NCI-H1930 (cell line): ENCODE results near the gene VPS8.

Experiments used
- DNase-seq, 2 experiments: peaks; one replicate each; lab custom pipeline; 2025; lab: John Stamatoyannopoulos, UW

VPS8 gene

DNA sequence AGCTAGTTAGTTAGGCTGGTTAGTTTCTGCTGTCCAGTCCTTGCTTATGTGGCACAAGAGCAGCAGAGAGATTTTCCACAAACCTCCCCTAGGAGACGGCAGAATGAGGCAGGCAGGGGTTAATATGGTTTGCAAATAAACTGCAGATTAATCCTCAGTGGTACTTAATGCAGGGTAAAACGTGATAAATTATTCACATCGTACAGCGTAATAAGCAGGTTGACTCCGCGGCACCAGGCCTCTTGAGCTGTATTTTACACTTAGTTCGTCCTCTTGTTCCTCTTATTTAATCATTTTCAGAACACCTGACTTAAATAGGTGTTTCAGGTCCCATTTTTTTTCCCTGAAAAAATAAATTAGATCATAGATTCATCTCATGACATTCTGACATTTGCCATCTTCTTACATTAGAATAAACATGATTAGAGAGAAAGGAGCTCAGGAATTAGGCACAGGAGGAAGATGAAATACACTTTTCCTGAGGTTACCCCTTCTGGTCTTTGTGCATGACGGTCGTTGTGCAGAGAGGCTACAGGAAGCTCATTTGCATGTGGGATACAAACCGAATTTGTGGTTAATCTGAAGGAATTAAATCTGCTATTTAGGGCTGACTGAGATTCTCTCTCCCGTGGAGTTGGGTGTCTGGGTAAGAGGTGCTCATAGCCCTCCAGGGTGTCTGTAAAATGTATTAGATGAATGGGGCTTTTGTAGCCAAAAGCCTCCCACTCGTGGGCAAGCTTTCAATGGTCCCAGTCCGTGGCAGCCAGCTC lies 27.1 kb upstream of the VPS8 start:
- no peak for DNase-seq

DNA sequence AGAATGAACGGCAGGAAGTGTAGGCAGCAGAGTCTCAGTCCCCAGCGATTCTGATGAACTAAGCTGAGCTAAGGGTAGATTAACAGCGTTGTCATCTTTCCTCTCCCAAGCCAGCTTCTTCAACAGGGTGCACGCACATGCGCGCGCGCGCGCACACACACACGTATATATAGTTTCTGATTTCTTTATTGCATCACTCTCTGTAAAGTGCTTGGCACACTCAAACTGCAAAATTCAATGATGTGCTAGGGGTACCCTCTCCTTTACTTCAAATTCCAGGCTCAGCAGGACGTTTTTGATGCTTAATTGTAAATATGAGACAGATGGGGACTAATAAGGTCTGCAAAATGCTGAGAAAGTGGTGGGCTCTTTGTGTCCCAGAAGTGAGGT lies 26.1 kb upstream of the VPS8 start:
- DNase-seq, result no peak

DNA sequence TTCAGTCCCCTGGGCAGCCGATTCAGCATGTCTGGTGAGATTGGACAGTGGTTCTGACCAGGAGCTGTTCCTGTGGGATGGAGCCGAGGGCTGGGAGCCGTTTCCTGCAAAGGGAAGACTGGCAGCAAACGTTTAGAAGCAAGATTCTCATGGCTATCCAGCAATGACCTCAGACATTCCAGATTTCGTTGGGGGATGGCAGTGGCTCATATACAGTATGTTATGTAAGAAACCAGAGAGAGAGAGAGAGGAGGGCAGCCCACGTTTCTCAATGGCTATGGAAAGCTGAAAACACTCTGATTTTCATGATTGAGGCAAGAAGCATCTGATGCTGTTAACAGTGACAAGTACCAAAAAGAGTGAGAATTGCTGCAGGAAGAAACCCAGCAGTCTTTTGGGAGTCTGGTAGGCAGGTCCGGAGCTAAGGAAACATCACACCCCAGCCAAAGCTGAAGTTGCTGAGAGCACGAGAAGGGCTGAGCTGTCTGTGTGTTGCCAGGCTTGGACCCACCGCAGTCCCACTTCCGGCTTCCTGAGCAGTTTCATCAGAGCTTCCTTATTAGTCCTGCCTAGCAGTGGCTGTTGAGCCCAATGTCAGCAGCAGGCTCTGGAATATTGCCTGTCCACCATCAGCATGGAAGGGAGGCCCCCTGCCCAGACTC lies 25.6 kb upstream of the VPS8 start:
- no peak for DNase-seq

DNA sequence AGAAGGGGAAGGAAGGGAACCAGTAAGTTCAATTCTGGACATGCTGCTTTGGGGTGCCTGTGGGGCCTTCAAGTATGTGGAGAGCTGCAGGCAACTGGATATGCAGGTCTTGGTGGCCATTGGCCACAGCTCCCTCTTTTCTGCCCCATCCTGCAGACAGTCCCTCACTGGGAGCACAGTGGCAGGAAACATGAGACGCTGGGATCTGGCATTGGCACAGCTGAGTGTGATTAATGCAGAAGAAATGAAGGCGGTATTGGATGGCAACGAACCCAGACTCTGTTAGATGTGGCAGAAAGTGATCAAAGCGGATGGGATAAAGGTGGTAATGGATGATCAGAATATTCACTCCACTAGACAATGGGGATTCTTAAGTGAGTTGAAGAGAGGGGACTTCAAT lies 23.2 kb upstream of the VPS8 start:
- DNase-seq, result no peak

DNA sequence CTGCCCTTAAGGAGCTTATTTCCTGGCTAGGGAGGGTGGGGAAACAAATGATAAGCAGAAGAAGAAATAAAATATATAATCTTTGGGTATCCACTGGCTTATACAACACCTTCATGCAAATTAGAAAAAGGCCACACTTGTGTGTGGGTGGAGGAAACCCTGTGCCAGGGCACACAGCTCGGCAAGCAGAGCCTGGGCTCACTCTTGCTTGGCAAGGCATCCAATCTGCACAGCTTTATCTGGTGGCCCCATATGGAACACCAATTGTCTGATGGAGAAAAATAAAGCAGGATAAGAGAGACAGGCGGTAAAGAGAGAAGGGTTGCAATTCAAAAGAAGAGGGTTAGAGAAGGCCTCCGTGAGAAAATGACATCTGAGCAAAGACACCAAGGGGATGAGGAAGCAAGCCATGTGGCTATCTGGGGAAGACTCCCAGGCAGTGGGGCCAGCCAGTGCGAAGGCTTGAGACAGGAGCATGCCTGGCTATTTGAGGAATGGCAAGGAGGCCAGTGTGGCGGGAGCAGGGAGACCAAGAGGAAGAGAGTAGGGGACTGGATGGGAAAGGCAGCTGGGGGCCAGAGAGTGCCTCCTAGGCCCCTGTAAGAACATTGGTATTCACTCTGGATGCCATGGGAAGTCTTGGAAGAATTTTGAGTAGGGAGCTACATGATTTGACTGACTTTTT lies 22.5 kb upstream of the VPS8 start:
- DNase-seq, result no peak

DNA sequence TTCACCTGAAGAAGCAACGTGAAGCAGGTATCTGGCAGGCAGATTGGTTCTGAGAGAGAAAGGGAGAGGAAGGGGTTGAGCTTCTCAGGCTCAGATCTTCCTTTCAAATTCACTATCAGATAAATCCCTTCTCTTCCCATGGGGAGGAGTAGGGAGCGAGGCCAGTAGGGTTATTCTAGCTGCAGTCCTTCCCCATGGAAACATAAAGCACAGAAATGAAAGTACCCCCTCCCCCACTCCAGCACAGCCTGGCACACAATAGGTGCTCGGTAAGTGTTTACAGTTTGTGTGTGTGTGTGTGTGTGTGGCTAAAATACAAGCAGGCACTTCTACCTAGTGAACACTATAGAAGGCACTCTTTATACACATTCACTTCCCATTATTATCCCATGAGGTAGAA lies 20.8 kb upstream of the VPS8 start:
- no peak for DNase-seq

DNA sequence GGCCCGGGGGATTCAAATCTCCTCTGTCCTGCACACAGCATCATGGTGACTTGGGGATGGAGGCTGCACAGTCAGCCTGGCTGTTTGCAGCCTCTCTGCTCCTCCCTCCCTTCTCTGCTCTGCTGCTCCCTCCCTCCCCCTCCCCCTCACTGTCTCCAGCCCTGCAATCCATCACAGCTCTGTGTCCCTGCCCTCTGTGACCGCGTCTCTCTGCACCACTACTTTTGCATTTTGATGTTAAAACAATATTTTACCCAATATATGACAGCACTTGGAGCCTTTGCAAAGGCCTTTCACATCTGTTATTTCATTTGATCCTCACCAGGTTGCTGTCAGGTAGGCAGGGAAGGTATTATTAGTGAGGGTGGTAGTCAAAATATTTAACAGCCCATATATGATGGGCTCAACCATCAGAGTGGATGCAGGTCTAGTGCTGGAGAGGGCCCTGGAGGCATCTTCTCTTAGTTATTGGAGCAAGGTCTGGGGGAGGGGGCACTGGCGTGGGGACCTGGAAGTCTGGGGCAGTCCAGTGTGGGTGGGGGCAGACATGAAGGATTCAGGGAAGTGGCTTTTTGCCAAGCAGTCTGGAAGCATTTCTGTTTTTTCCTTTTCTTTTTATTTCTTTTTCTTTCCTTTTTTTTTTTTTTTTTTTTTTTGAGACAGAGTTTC lies 16.3 kb upstream of the VPS8 start:
- no peak for DNase-seq

DNA sequence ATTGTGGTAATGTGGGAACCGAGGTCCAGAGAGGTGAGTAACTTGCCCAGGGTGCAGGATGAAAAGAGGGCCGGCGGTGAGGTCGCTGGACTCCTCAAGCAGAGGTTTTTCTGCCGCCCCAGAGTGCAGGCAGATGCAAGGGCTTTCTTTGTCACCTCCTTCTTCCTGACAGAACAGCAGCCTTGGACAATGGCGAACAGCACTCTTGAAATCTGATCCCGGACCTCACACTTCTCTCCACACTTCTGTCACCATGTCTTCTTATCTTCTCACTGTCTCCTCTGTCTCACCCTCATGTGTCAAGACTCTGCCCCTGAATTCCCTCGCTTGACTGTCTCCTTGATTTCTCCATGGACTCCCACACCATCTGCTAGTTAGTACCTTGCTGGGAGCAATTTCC lies 15.4 kb upstream of the VPS8 start:
- DNase-seq, result no peak

DNA sequence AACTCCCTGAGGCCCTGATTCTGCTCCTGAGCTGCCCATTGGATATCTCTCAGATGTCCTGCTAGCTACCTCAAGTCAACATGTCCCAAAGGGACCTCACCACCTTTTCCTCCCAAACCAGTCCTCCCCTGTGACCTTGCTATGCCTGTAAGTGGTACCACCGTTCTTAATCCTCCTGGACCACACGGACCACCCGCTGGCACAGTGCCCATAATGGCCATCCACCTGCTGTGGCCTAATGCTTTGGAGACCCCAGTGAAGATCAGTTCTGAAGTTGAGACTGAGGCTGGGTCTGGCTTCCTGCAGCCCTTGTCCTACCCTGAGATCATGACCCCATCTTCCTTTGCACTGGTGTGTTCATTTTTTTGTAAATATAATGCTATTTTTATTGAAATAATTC lies 15.0 kb upstream of the VPS8 start:
- DNase-seq, result no peak

DNA sequence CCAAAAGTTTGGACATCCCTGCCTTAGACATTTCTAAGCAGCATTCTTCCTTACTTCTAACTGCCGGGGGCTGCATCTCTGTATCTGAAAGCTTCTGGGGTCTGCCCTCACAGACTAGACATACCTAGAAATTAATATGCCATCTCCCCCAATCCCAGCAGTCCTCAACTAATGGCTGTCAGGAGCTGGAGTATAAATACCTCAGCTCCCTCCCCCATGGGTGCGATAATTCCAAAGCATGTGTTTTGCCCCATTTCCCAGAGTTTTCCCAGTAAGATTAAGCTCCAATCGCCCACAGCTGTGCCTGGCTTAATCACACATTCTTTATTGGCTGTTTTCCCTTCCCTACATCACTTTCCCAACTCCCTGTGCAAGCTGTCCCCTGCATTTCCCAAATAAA lies 13.8 kb upstream of the VPS8 start:
- no peak for DNase-seq

DNA sequence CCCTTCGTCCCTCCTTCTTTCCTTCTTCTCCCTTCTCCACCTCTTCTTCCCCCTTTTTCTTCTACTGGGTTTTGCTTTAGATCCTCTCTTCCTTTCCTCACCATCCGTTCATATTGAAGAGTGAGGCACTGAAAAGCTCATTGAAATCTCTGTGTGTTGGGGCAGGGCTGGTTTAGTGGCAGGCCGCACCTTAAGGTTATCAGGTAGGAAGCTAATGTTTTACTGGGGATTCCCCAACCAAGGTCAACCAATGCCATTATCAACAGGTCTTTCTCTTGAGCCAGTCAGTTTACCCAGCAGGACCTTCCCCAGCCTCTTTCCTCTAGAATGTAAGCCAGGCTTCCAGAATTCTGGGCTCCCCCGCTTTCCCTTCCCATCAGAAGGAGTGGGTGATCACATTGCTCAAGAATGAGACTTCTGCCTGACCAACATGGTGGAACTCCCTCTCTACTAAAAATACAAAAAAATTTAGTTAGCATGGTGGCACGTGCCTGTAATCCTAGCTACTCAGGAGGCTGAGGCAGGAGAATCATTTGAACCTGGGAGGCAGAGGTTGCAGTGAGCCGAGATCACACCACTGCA lies 11.5 kb upstream of the VPS8 start:
- no peak for DNase-seq

DNA sequence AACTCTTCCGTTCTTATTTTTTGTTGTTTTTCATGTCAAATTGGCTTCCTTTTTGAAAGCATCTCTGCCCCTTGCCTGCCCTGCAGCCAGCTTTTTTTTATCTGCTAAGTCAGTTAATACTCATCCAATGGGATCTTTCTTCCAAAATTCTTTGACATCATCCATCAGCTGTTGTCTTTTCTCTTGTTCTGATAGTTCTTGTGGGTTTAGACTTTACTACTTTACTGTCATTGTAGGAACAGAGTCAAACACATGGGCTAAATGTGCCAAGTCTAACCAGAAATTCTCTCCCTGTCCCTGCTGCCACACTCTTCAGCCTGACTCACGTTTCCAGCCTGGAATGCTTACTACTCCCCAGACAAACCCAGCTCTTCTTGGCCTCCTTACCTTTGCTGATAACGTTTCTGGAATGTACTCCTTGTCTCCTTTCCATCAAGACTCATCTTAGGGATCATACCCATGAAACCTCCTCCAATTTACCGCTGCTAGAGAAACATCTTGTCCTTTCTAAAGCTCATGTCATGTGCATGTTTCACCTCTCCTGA lies 10.7 kb upstream of the VPS8 start:
- no peak for DNase-seq

DNA sequence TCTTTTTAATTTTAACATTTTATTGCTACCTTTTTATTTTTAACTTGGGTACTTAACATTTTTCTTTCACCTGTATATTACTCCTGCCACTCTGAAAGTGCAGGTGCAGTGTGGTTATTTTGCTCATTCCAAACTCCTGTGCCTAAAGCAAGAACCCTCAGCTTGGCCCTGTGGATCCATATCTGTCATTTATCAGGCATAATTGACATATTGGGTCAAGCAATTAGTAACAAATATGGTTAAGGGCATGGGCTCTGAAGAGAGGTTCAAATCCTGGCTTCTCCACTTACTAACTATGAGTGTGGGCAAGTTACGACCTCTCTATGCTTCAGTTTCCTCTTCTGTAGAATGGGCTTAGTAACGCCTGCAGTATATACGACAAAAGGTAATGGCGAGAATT lies 9.8 kb upstream of the VPS8 start:
- no peak for DNase-seq

DNA sequence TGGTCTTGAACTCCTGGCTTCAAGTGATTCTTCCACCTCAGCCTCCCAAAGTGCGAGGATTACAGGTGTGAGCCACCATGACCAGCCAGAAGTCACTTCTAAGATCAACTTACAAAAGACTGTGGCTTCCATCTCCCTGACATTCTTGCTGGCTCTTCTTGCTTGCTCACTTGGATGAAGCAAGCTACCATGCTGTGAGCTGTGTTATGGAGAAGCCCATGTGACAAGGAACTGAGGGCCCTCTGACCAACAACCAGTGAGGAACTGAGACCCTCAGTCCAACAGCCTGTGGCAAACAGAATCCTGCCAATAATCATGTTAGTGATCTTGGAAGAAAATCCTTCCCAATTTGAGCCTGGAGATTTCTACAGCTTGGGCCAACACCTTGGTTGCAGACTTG lies 7.2 kb upstream of the VPS8 start:
- no peak for DNase-seq

DNA sequence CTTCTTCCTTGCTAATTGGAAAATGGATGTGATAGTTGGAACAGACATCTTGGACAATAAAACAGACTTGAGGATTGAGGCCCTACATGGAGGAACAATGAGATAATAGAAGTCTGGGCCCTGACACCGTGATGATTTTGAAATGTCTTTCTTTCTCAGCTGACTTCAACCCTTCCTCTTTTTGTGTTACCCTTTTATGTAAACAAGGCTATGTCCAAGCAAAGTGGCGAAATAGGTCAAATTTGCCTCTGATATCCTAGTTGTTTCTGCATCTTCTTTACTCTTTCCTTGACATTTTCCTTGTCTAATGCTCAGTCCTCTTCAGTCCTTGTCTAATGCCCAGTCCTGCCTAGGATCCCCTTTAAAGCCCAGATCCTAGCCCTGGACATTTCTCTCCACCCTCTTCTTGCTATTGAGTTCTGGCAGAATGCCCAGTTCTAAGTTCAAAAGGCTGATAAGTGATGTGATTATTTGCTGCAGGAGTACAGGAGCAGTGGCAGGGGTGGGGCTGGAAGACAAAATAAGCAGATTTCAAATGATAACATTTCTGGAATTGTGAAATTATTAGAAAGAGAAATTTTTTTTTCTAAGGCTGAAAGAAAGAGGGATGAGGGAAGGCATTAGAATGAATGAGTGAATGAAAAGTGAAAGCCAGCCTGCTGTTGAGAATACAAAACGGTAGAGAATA lies 6.5 kb upstream of the VPS8 start:
- no peak for DNase-seq

DNA sequence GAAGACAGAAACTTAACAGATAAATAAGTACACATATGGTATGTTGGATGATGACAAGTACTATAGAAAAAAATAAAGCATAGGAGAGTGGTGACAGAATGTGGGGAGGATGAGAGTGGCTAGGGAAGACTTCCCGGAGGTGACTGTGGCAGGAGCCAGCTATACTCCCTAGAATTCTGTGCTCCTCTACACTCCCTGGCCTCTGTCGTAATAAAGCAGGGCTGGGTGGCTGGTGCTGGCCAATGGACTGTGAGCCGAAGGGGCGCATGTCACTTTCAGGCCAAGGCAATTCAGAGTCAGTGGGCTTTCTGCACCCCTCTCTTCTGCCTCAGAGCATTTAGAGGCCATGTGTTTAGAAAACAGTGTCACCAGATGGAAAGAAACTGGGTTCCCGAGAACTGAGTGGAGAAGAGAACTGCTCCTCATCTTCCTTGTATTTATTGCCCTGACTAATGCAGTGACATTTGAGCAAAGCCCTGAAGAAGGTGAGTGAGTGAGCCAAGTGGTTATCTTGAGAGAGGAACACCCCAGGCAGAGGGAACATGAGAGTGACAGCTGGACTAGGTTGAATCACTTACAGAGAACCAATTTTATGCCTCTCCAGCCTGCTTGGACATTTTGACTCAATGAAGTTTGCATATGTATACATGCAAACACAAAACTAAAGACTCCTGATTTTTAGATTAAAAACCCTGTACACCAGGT lies 5.2 kb upstream of the VPS8 start:
- DNase-seq, result no peak

DNA sequence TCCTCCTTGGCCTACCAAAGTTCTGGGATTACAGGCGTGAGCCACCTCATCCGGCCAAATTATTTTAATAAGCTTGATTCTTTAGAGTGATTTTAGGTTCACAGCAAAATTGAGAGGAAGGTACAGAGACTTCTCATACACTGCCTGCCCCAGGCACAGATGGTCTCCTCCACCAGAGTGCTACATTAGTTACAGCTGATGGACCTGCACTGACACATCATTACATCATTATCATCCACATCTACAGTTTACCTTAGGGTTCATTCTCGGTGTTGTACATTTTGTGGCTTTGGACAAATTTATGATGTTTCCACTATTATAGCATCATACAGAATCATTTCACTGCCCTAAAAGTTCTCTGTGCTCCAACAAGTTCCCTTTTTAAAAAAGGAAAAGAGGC lies 4.4 kb upstream of the VPS8 start:
- DNase-seq, result no peak

DNA sequence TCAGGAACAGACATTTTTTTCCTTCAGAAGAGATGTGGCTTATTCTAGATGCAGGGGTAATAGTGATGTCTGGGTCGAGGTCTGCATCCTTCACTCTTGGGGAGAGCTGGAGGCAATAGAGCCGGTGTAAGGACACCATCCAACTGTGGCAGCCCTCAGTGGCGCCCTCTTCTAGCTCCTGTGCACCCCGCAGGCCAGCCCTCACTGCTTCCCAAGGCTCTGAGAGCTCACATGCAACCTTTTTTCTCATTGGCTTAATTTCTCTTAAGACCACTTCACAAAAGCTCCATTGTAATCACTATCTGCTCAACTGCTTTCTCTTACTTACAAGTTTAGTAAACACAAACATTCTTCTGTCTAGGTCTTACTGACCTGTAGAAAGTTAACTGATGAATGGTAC lies 3.9 kb upstream of the VPS8 start:
- DNase-seq, result no peak

DNA sequence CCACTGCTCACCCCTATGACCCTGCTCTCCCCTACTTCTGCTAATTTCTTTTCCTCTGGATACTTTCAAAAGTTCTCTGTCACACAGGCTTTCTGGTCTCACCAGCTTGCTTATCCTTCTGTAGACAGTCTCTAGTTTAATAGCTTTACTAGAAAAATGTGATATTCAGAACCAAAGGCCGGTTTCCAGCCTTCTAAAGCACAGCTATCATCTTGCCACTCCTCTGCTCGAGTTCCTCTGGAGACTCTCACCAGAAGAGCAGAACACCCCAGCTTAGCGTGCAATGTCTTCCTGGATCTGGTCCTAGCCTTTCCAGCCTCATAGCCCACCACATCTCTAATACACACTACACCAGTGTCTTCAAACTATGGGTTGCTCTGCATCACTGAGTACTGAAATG lies 1.8 kb upstream of the VPS8 start:
- DNase-seq, result no peak

DNA sequence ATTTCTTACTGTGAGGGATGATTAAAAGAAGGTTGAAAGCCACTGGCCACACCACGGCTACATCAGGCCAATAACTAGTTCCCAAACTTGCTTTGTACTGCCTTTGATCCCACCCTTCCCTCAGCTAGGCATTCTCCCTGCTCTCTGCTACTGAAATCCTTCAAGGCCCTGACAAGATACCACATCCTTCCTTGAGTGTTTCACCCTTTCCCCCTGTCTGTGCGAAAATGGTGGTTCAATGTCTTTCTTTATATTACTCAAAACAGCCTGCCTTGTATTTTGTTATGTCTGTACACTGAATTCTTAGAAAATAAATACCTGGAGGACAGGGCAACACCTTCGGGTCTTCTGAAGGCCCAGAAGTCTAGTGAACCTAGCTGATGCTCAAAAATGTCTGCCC lies 932 bp upstream of the VPS8 start:
- no peak for DNase-seq

DNA sequence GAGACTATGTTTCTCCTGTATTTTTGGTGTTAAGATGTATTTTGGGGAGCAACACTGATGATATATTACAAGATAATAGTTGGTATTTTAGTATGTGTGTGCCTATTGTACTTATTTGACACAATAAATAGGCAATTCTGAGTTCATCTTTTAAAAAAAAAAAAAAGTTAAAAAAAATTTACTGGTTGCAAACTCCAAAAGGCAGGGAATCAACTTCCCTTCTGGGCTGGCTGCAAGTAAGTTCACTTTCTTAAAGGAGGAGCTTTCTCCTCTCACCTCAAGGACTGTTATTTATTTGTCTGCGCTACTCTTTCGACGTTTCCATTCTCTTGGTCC lies 335 bp upstream of the VPS8 start:
- DNase-seq, result no peak
